Right forelimb (tissue), 1 donor: ENCODE measurements around the gene ACIN1.
A peak's percentile ranks its signal among the peaks of the same experiment; 100 is the strongest.

Experiments used
- DNase-seq: peaks from one replicate; pipeline ENCODE4 v3.0.0-alpha.2; 2018

The ACIN1 gene

GRCh38 chr14:23056956-23057756 is 37.8 kb downstream of the ACIN1 start, which contains the start of gene CDH24:
CDH24 (minus strand) TSS chr14:23057520; CDS start chr14:23055733, 1,787 bp downstream.
- peak; percentile 81 for DNase-seq

- DNase-seq, result peak; percentile 64
These were observed 38.6 kb downstream of the ACIN1 start for GRCh38 chr14:23056145-23056955.

DNA sequence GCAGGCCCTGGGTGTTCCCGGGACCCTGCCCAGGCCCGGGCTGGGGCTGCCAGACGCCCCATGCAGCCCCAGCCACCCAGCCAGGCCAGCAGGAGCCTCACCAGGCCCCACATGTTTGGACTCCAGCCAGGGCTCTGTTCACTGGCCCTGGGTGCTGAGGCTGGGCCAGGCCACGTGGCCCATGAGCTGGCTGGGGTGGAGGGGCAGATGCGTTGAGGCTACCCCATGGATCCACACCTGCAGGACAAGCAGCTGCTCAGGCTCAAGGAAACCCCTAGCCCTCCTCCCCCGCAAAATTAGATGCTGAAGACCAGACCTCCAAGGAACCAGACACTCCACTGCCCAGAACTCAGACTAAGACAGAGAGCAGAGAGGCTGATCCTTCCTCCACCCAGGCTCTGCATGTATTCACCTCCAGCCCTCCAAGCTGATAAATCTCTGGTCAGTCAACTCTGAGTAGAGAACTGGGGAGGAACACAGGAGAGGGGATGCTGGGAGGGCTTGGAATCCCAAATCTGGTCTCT is 39.3 kb downstream of the ACIN1 start:
- no peak for DNase-seq

DNA sequence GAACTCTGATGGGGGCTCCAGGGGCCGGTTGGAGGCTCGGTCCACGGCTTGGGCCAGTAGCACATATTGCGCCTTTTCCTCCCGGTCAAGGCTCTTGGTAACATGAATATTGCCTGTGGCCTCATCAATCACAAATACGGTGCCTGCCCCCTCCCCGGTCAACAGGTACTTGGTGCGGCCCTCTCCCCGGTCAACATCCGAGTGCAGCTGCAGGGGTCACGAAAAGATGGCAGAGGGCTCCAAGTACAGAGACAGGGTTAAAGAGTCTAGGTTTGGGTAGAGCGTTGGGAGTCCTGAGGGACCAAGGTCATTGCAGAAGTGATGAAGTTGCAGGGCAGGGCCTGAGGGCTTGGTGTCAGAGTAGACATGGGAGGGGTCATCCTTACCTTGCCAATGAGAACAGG is 39.8 kb downstream of the ACIN1 start:
- no peak for DNase-seq

DNA sequence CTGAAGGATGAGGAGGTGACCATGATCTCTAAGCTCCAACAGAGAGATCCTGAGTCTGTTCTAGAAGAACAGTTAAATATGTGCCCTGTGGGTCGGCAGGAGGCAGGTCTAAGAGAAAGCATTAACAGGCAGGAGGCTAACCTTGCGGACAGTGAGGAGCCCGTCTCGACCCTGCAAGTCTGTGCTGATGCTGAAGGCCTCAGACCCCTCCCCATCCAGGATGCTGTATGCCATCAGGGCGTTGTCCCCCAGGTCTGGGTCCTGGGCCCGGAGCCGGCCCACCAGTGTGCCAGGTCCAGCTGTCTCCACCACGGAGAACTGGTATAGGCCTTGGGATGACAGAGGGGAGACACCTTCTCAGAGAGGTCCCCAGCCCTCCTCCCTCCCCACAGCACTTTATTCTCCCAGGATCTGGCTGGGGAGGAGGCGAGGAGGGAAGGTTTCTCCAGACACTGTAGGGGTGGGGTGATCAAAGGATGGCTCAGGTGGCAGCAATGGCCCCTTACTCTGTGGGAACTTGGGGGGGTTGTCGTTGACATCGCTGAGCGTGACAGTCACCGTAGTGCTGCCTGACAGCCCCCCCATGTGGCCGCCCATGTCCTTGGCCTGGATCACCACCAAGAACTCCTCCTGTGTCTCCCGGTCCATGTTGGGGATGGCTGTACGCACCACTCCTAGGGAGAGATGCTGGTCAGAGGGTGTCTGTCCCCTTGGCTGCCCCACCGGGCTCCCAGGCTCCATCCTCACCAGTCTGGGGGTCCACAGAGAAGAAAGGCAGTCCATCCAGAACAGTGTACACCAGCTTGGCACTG is 40.7 kb downstream of the ACIN1 start:
- DNase-seq, result no peak

DNA sequence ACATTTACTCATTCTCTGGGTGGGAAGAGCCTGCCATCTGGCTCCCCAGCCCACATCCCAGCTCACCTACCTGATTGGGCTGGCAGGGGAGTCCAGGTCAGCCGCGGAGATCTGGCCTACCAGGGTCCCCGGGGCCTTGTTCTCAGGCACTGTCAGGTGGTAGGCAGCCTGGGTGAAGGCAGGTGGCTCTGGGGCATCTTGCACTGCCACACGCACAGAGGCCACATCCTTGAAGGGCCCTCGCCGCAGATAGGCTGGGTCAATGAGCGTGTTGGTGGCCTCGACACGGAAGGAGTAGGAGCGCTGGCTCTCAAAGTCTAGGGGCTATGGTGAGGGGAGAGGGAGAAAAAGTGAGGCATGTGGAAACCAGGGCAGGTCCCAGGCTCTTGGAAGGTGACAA is 41.5 kb downstream of the ACIN1 start:
- DNase-seq, result no peak

GRCh38 chr14:23052671-23053070 is 42.3 kb downstream of the ACIN1 start:
- DNase-seq, result no peak

GRCh38 chr14:23052182-23052623 is 42.7 kb downstream of the ACIN1 start:
- DNase-seq, result no peak

GRCh38 chr14:23051141-23052057 is 43.5 kb downstream of the ACIN1 start:
- DNase-seq, result no peak

- DNase-seq, result no peak
These were observed 45.9 kb downstream of the ACIN1 start for GRCh38 chr14:23049011-23049410.

DNA sequence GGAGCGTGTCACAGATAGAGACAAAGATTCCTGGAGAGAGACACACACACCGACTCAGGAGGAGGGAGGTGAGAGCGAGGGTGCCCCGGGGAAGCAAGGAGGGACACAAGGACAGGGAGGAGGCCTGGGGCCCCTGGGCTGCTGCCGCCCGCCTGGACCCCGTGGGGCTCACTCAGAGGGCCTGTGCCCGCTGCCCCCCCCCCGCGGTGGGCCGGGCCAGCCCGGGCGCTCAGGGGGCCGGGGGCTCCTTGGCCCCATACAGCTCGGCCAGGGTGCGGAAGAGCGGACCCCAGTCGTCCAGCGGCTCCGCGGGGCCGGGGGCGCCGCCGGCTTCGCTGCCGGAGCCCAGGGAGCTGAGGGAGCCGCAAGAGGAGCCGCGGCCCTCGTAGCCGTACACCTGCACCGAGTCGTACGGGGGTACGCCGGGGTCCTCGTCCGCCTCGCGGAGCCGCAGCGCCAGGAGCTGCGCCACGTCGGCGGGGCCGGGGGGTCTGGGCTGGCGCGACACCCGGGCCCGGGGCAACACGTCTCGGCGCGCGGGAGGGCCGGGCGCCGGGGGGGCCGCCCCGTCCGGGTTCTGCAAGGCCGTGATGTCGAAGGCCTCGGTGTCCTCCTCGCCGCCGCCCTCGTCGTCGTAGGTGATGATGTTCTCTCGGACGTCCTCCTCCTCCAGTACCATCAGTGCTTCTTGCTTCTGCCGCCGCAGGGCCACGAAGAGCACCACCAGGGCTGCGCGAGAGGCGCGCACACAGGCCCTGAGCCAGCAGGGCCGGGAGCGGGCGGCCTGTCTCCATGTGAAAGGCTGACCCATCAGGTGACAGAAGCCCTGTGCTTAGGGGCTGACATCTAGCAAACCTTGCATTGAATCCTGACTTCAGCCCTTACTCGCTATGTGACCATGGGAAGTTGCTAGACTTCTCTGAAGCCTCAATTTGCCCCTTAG is 46.9 kb downstream of the ACIN1 start:
- no peak for DNase-seq

DNA sequence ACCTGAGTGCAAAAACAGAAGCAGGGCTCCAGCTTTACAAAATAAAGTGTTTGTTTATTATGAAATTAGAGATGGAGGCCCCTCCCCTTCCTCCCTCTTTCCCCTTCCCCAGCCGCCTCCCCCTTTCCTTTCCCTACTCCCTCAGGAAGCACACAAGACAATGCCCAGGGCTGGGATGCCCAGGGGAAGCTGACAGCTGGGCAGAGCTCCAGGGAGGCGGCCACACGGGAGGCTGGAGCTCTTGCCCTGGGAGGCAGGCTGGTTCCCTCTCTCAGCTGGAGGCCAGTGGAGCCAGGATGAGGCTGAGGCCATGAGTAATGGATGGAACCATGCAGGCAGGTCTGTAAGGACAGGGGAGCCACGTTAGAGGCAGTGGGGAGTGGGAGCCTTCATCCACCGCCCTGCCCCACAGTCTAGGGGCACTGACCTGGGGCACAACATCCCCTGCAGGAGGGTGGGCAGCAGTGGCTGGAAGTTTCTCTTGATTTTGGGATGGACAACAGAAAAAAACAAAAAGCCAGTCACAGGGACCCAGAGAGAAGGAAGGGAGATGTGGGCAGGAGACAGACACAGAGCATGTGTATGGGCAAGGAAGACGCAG is 47.8 kb downstream of the ACIN1 start:
- DNase-seq, result no peak

GRCh38 chr14:23045419-23046357 is 49.2 kb downstream of the ACIN1 start:
- DNase-seq, result no peak

GRCh38 chr14:23044840-23045239 is 50.1 kb downstream of the ACIN1 start:
- no peak for DNase-seq

GRCh38 chr14:23043754-23044153 is 51.2 kb downstream of the ACIN1 start:
- no peak for DNase-seq

- DNase-seq, result no peak
These were observed 51.8 kb downstream of the ACIN1 start for GRCh38 chr14:23043145-23043544.

DNA sequence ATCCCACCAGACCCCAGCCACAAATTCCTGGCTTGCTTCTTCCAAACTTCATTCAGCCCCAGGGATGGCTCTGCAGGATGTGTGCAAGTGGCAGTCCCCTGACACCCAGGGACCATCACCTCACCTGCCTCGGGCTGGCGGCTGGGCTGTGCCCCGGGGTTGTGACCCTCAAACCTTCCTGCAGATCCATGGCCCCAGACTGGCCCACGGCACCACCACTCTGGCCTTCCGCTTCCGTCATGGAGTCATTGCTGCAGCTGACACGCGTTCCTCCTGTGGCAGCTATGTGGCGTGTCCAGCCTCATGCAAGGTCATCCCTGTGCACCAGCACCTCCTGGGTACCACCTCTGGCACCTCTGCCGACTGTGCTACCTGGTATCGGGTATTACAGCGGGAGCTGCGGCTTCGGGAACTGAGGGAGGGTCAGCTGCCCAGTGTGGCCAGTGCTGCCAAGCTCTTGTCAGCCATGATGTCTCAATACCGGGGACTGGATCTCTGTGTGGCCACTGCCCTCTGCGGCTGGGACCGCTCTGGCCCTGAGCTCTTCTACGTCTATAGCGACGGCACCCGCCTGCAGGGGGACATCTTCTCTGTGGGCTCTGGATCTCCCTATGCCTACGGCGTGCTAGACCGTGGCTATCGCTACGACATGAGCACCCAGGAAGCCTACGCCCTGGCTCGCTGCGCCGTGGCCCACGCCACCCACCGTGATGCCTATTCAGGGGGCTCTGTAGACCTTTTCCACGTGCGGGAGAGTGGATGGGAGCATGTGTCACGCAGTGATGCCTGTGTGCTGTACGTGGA is 52.6 kb downstream of the ACIN1 start, which contains the start of gene PSMB11:
Gene PSMB11 (plus strand): TSS at position 51 of the 804 bp plus-strand sequence. CDS start 14 bp downstream, at position 65.
- DNase-seq, result no peak

DNA sequence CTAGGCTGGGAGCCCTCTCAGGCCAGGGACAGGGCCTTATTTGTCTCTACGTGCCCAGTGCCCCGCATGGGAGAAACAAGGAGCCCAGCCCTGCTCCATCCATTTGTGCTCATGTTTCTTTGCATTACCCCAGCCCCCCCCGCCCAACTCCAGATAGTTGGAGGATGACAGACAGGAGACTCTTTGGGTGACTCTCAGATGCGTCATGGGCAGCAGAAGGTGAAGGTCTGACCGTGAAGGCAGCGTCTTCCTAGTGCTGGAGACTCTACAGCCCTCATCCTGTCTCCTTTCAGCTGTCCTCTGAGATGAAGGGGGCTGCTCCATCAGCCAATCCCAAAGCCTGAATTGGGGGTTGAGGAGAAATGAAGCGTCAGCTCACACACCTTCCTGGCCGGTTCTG is 53.2 kb downstream of the ACIN1 start:
- DNase-seq, result no peak
